ENCODE measurements around the gene RAB3C. TPM values are rescaled to one million over a fixed set of nuclear protein-coding genes. Genes with fewer than 3 reads are reported as not detected.

Gene RAB3C
- total and polyA plus RNA-seq, 2 experiments from 2014 or later, result 15.0 to 30.6 TPM

GRCh38 chr5:58745350-58745749 lies 162.5 kb downstream of the RAB3C start:
- Histone ChIP-seq H3K4me2 (no peak overlapping the region), H3K36me3 (ENCODE audit: insufficient read depth) (no peaks in the 10 kb centered on the region), H3F3A (replicated peaks; ENCODE audit: low read depth) (no peaks in the 10 kb centered on the region), H3K79me2 (replicated peaks; ENCODE audit: insufficient read depth) (no peaks in the 10 kb centered on the region), H4K20me1 (replicated peaks; ENCODE audit: insufficient read depth) (no peaks in the 10 kb centered on the region), H2AFZ (no peak overlapping the region), H3K4me1 (ENCODE audit: insufficient read depth) (peaks cover 7% of the 10 kb centered on the region), H3K27me3 (ENCODE audit: insufficient read depth) (no peaks in the 10 kb centered on the region), H3K9me2 (ENCODE audit: insufficient read depth) (peaks cover 3% of the 10 kb centered on the region), H3K4me3 (no peak overlapping the region), H3K27ac (ENCODE audit: low read depth) (no peak overlapping the region)
- peaks cover 24% of the 10 kb centered on the region for H3K4me1 Mint-ChIP-seq
- peaks cover 3% of the 10 kb centered on the region; the same call in 2 of the 3 replicates for H3K36me3 Mint-ChIP-seq (ENCODE audit: low read depth)
- no peaks in the 10 kb centered on the region for H3K27me3 Mint-ChIP-seq (ENCODE audit: insufficient read depth, low read depth, poor library complexity)
- H3K9me3 Mint-ChIP-seq, result no peaks in the 10 kb centered on the region; the same call in 2 of the 3 replicates
- DNase-seq (ENCODE audit: low spot score) (peak; percentile 20), ATAC-seq (peak; percentile 88)
- no peak overlapping the region; the same call in 2 of the 3 replicates for H3K4me3 Mint-ChIP-seq
- H3K27ac Mint-ChIP-seq, result no peak overlapping the region
- TF ChIP-seq EZH2phosphoT487 (IDR thresholded peaks at IDR 0.05; ENCODE audit: unreplicated experiment) (no peak), CREB1 (CRISPR knock-in tag; IDR thresholded peaks at IDR 0.05; ENCODE audit: low read depth) (no peak), JUNB (IDR thresholded peaks at IDR 0.05; ENCODE audit: unreplicated experiment) (no peak), EZH2 (IDR thresholded peaks at IDR 0.05; ENCODE audit: low read depth, unreplicated experiment) (no peak), NANOG (IDR thresholded peaks at IDR 0.05; ENCODE audit: borderline replicate concordance) (no peak), ZNF462 (CRISPR knock-in tag; IDR thresholded peaks at IDR 0.05) (no peak), ETS1 (IDR thresholded peaks at IDR 0.05) (no peak), CTCF (conservative IDR thresholded peaks at IDR 0.05; ENCODE audit: low read depth in 2 of 2) (no peak), ZNF114 (CRISPR knock-in tag; IDR thresholded peaks at IDR 0.05) (no peak), STAT1 (IDR thresholded peaks at IDR 0.05; ENCODE audit: unreplicated experiment) (no peak)
